H1 (cell line): ENCODE results near the gene TM7SF3. TPM values are rescaled to one million over a fixed set of nuclear protein-coding genes. Genes with fewer than 3 reads are reported as not detected.

Experiments used
- SRF ChIP-seq: IDR thresholded peaks from 2 replicates; pipeline ENCODE4 v1.6.1; 2011; ENCODE audit warnings: mild to moderate bottlenecking, low read depth, low read length, moderate library complexity
- TEAD4 ChIP-seq: IDR thresholded peaks from 2 replicates; pipeline ENCODE4 v1.6.1; 2012; ENCODE audit warnings: low read depth, low read length, inconsistent platforms, mixed read lengths
- polyA plus RNA-seq, 7 experiments: library from polyadenylated mRNA; depleted of rRNA in 3 of 7; stranded (reverse) in 5 of 7; unstranded in 2 of 7; fragments of >200 nt in 5 of 7; fragments of 200-250 nt in 2 of 7; gene quantifications; 1 replicate in 5 of 7; 2 replicates in 1 of 7; 4 replicates in 1 of 7; pipeline versions ENCODE4 v1.2.1 to v1.2.3, GENCODE V29; 2011 to 2013; ENCODE audit warnings: missing spikeins in 2 of 7, mixed read lengths in 2 of 7
- total RNA-seq: library from RNA; stranded (reverse); fragmentation: NEBNext Ultra II Directional; extraction: Animal tissue kit (Norgen Biotek cat#: 25700); gene quantifications from 2 replicates; pipeline ENCODE4 v1.2.1, GENCODE V29; 2021

The TM7SF3 gene
- total and polyA plus RNA-seq, 2 of the 8 experiments (the other 6 are each of a cell fraction or from before 2014, with no cell fraction given) = 57.9 to 77.2 TPM

GRCh38 chr12:27061317-27061716 is 47.1 kb upstream of the TM7SF3 start (continued):
- TF ChIP-seq SRF (no peak), TEAD4 (no peak)
